Amygdala (tissue), 56 donors: Measurements from ENCODE around the gene IL4I1.
A peak's percentile ranks its signal among the peaks of the same experiment; 100 is the strongest.

Experiments
- DNase-seq, 56 donors: peaks; one replicate each; lab custom pipeline; 2025; lab: John Stamatoyannopoulos, UW

The IL4I1 gene

DNA sequence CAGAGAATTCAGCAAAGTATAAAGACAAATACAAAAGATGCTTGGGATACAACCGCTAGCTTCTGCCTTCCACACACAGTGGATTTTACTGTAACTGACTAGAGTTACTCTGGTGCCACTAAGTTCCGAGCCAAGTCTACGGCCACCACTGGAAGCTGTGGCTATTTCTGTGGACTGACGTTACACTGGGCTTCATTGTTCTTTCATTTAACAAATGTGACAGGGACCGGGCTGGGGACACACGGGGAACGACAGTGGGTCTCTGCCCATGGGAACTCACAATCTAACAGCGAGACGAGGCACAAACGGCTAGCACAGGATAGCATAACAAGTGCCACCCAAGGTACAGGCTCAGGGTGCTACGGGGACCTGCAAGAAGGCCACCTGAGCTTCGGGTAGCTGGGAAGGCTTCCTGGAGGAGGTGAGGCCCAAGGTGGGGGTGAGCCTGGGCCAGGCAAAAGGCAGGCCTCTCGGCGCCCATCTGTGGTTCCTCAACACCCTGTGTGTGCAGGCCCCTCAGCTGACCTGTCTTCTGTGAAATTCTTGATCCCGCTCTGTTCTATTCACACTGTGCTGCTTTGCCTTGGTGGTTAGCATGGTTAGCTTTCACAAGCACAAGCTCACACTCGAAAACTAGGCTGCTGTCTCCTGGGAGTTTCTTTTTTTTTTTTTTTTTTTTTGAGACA lies 10.3 kb upstream of the IL4I1 start:
- peak in 24 of 56 donors; percentile 8 to 71 (median 30) for DNase-seq

- no peak for DNase-seq
Observed at GRCh38 chr19:49904136-49904535, 7.4 kb upstream of the IL4I1 start.

DNA sequence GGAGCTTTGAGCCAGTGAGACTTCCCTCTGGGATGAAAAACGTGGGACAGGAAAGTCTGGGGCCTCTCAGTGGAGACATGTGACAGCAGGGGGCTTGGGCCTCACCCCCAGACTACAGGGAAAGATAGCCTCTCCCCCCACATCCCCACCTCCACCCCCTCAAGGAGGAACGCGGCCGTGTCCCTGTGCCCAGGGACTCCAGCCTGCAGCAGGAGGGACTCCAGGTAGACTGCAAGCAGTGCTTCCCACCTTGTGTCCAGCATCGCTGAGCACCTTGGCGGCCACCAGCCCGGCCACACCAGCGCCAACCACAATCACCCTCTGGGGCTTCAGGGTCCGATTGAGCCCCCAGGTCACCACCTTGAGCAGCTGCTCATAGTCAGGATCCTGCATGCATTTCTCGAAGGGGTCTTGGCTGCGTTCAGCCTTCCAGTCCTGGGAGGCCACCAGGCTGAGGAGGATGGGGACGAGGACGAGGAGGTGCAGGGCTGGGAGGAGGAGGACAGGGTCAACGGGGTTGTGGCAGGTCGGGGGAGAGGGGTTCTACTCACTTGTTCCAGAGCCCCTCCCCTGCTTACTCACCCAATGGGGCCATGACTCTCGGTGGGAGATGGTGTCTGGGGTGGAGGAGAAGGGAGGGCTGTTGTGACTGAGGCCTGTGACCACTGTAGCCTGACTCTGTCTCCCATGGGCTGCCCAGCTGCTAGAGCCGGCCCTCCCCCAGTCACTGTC lies 955 bp downstream of the IL4I1 start:
- no peak for DNase-seq

- no peak for DNase-seq
Observed at GRCh38 chr19:49894879-49895565, 1.7 kb downstream of the IL4I1 start.

DNA sequence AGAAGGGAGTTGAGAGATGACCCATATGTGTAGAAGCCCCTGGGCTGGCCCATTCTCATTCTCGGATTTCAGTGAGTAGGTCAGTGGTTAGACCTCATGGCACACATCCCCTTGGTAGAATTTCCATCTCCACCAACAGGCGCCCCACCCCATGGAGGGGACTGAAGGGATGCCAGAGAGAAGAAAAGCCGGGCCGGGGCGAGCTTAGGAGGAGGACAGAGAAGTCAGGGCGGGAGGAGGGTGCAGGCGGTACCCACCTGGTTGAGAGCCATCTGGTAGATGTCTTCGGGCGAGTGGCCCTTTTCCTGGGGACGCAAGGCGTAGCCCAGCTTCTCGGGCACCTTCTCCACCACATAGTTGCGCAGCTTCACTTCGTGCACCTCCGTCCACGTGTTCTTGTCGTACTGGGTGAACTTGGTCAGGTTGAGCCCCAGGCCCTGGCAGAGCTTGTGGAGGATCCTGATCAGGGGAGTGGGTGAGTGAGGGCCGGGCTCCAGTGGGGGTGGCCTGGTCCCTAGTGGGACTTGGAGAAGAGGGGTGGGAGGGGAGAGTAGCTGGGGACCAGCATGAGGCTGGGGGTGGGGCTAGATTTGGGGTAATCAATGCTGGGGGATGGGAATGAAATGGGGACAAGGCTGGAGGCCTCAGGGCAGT lies 2.5 kb downstream of the IL4I1 start:
- no peak for DNase-seq

DNA sequence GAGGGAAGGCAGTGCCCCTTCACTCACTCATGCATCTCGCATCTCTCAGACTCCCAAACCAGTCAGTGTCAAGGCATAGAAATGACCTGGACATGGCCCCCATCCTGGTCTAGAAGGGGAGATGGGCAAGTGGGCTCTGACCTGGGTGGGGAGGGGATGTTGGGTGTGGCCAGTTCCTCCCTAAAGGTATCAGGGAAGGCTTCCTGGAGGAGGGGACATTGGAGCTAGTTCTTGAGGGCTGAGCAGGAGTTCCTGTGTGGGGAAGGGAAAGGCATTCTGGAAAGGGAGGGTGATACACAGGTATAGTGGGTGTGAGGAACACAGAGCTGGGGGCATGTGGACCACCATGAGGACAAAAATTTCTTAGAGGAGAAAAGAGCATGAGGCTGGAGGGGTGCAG lies 4.0 kb downstream of the IL4I1 start:
- DNase-seq, result no peak

DNA sequence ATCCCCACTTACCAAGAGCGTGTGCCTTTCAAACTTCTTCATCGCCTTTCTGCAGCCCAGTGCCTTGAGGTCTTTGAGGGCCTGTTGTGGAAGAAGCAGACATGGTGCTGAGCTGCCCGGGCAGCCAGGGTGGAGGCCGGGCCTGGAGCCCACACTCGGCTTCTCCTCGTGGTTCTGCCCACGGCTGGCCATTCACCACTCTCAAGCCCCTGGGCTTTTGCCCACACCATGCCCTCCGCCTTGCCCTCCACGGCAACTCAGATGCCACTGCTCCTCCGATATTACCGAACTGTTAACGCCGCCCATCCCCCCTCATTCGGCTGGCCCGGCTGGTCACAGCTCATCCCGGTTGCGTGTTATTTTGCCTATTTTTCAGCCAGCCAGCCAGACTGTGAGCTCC lies 5.3 kb downstream of the IL4I1 start:
- no peak for DNase-seq

GRCh38 chr19:49890349-49891311 lies 6.1 kb downstream of the IL4I1 start:
- peak in 1 of 56 donors; percentile 50 for DNase-seq

DNA sequence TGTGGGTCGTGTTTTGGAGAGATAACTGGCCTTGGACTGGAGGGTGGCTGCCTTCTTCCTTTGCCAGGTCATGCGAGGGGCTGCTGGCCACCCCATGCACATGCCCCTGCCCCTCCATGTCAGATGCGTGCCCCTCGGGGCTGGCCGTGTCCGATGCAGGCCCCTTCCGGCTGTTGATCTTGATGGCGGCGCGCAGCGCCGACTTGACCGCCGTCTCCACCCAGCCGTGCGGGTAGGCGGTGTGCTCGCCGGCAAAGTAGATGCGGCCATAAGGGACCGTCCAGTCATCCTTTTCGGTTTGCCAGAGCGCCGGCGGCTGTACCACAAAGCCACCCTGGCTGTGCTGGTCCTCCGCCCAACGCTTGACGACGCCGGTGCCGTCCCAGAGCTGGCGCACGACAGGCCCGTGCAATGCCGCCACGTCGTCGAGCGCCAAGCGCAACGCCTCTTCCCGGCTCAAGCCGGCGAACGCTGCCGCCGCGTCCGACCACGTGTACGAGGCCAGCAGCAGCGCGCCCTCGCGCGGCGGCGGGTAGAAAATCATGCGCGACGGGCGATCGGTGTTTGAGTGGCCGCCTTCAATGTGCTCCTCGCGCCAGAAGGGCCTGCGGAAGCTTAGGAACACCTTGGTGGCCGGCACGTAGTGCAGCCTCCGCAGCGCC lies 6.9 kb downstream of the IL4I1 start:
- peak in 32 of 56 donors; percentile 5 to 72 (median 30) for DNase-seq

DNA sequence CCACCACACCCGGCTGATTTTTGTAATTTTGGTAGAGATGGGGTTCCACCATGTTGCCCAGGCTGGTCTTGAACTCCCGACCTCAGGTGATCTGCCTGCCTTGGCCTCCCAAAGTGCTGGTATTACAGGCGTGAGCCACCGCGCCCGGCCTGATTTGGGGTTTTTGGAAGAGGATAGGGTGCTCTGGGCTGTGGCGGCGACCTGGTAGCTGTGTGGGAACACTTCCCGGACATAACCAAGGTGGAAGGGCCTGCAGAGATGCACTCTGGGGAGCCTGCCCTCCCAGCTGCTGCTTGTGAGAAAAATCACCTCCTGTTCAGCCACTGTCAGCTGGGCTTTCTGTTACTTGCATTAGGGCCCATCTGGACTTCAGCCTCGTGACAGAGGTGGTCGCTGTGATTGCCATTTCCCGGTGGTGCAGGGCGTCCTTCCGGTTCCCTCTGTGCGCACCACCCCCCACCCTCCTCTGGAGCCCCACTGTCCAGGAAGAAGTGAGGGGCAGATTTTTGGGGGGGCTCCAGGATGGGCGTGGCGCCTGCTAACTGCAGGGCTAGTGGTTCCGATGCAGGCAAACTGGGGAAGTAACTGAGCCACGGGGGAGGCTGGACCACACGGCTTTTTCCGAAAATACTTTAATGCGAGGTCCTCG lies 7.5 kb downstream of the IL4I1 start:
- DNase-seq, result no peak

DNA sequence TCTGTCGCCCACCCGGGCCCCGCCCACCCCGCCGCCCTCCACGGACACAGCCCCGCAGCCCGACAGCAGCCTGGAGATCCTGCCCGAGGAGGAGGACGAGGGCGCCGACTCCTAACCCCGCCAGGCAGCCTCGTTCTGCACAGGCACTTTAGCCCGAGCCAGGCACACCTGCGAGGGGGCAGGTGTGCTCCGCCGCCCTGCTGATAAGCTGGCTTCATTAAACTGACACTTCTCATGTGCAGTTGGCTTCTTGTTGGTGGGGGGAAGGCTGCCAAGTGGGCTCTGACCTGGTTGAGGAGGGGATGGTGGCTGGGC lies 8.2 kb downstream of the IL4I1 start:
- no peak for DNase-seq

DNA sequence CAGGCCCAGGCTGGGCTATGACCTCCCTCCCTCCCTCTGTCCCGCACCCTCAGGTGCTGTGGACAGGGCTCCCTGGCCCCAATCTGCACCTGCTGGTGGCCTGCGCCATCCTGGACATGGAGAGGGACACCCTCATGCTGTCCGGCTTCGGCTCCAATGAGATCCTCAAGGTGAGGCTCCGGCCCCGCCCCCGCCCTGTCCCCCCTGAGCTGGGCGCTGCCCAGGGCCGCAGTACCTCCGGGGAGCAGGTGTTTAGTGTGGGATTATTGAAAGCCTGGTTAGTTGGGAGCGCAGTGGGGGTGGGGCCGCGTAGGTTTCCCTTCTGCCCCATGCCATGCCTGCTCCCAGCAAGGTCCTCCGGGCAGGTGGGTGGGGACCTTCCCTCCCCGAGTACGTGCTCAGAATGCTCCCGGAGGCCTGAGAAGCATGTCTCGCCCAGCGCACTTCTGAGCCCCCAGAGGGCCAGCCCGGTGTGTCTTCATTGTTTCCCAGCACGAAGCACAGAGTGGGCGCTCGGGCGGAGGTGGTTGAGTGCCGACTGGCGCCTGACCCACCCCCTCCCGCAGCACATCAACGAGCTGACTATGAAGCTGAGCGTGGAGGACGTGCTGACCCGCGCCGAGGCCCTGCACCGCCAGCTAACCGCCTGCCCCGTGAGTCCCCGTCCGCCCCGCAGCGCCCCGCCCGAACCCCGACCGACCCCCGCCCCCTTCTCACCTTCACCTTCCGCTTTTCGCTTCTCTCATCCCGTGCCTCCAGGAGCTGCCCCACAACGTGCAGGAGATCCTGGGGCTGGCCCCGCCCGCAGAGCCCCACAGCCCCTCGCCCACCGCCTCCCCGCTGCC lies 8.8 kb downstream of the IL4I1 start:
- DNase-seq, result no peak

DNA sequence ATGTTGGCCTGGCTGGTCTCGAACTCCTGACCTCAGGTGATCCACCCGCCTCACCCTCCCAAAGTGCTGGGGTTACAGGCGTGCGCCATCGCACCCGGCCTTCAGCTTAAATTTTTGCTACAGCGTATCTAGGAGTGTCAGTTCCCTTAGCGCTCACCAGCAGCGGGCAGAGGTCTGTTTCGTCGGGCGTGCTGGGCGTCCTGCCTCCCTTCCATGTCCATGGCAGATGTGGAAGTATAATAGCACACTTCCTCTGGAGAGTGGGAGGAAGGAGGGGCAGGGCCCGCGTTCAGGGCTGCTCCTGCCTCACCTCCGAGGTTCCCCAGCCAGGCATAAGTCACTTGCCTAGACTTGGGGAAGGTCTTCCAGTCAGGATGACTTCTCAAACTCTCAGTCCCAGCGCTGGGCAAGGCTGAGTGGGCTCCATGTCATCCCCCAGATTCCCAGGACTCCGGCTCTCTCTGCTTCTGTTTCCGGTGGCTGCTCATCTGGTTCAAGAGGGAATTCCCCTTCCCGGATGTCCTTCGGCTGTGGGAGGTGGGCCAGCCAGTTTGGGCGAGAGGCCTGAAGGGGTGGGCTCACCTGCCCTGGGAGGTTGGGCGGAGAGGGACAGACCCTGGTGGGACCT lies 9.5 kb downstream of the IL4I1 start:
- no peak for DNase-seq

GRCh38 chr19:49884760-49885159 lies 11.9 kb downstream of the IL4I1 start:
- DNase-seq, result no peak

- no peak for DNase-seq
Observed at GRCh38 chr19:49884109-49884508, 12.6 kb downstream of the IL4I1 start.

DNA sequence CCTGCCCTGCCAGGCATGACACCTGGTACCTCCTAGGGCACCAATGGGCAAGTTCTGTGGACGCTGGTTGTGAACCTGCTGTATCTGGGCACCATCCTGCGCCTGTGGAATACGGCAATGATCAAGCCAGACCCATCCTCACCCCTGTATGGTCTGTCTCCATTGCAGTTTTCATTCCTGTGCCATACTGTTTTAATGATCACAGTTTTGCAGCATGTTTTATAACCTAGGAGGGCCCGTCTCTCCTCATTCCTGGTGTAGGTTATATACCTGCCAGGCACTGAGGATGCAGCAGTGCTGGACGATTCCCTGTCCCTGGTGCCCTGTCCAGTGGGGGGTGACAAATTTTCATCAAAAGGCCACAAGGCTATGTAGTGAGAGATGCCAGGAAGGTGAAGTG lies 13.6 kb downstream of the IL4I1 start:
- no peak for DNase-seq

DNA sequence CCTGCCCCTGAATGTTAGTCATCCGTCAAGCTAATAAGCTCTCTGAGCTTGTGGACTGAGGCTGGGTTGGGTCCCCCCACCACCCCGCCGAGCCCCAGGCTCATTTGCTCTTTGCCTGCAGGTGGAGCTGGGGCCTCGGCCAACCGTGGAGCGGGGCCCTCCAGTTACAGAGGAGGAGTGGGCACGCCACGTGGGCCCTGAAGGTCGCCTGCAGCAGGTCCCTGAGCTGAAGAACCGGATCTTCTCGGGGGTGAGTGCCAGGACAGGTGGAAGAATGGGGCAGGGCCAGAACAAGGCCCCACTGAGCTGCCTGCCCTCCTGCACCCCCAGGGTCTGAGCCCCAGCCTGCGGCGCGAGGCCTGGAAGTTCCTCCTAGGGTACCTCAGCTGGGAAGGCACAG lies 14.0 kb downstream of the IL4I1 start:
- no peak for DNase-seq
